GM12878 (cell line): ENCODE measurements around the gene AGAP1. TPM values are rescaled to one million over a fixed set of nuclear protein-coding genes. Genes with fewer than 3 reads are reported as not detected.

Experiments
- ATAC-seq: fragments of 200-7000 bp; cut with Tn5 transposase; 3 replicates; pipeline ENCODE4 v1.9.1; 2020; ENCODE audit warnings: mild to moderate bottlenecking, moderate library complexity
- BruUV-seq: library from RNA; stranded (reverse); fragments of 400-500 nt; replicated peaks from 2 replicates; lab custom pipeline; 2021; lab: Mats Ljungman, UMichigan
- CTCF ChIA-PET: fragments of 300-600 bp; sonication (Branson Sonifier 250); formaldehyde crosslinking; extraction: SDS; loops from one replicate; lab custom pipeline; 2021; ENCODE audit warnings: inconsistent platforms; lab: Yijun Ruan, JAX
- POLR2A ChIA-PET: fragments of 350-600 bp; formaldehyde crosslinking; extraction: SDS; loops from one replicate; lab custom pipeline; 2021; ENCODE audit warnings: inconsistent platforms; lab: Charles Lee
- RAD21 ChIA-PET: fragments of 300-600 bp; sonication (Branson Sonifier 250); formaldehyde crosslinking; loops from one replicate; lab custom pipeline; 2023; ENCODE audit warnings: antibody characterized with exemption; ENCODE audit not compliant: unreplicated experiment; lab: Charles Lee
- SMC1A ChIA-PET: fragments of 300-600 bp; sonication (Branson Sonifier 250); formaldehyde crosslinking; loops from one replicate; lab custom pipeline; 2023; ENCODE audit not compliant: unreplicated experiment, uncharacterized antibody; lab: Charles Lee
- DNase-seq: peaks from one replicate; pipeline ENCODE4 v3.0.0-alpha.2; 2011; ENCODE audit warnings: low read depth, low spot score
- FAIRE-seq: peaks from 3 replicates; lab custom pipeline; 2011; peaks lifted over from hg19 to GRCh38; lab: Jason Lieb, UNC
- H2AFZ ChIP-seq: 2 replicates; pipeline ENCODE4 v1.6.0; 2011; ENCODE audit warnings: low read depth, low read length, control low read depth; ENCODE audit not compliant: control insufficient read depth
- H3K27ac ChIP-seq: 2 replicates; pipeline ENCODE4 v1.5.1; 2011; ENCODE audit warnings: control low read depth; ENCODE audit not compliant: control insufficient read depth, insufficient read depth
- H3K27me3 ChIP-seq, 2 experiments: replicated peaks in 1 of 2; 2 replicates each; pipeline versions ENCODE4 v1.6.0 to v1.6.1; 2011; ENCODE audit warnings: low read length in 1 of 2; ENCODE audit not compliant: control insufficient read depth in 2 of 2, insufficient read depth in 2 of 2
- H3K36me3 ChIP-seq, 2 experiments: 2 replicates each; pipeline ENCODE4 v1.5.1; 2011; ENCODE audit warnings: low read length in 1 of 2; ENCODE audit not compliant: control insufficient read depth in 2 of 2, insufficient read depth in 2 of 2
- H3K4me1 ChIP-seq: 2 replicates; pipeline ENCODE4 v1.6.1; 2011; ENCODE audit warnings: mild to moderate bottlenecking, low read length, moderate library complexity, mixed read lengths; ENCODE audit not compliant: control insufficient read depth, insufficient read depth
- H3K4me2 ChIP-seq: 2 replicates; pipeline ENCODE4 v1.6.0; 2011; ENCODE audit warnings: control low read depth; ENCODE audit not compliant: control insufficient read depth, insufficient read depth
- H3K4me3 ChIP-seq: fragments of 200-600 bp; sonication (generic); 2 replicates; pipeline ENCODE4 v1.5.1; 2016
- H3K79me2 ChIP-seq: 2 replicates; pipeline ENCODE4 v1.6.0; 2011; ENCODE audit warnings: low read length; ENCODE audit not compliant: control insufficient read depth, insufficient read depth
- H3K9ac ChIP-seq: 2 replicates; pipeline ENCODE4 v1.8.0; 2011; ENCODE audit warnings: low read length, control low read depth, mixed read lengths; ENCODE audit not compliant: control insufficient read depth, insufficient read depth
- H3K9me3 ChIP-seq: replicated peaks from 3 replicates; pipeline ENCODE4 v1.5.1; 2011; ENCODE audit warnings: mild to moderate bottlenecking, low read length; ENCODE audit not compliant: control insufficient read depth, insufficient read depth
- H4K20me1 ChIP-seq: 2 replicates; pipeline ENCODE4 v1.6.0; 2011; ENCODE audit not compliant: control insufficient read depth, insufficient read depth
- CBX3 ChIP-seq: fragments of 200-600 bp; sonication (generic); IDR thresholded peaks from 2 replicates; pipeline ENCODE4 v1.6.1; 2016; ENCODE audit warnings: low read depth, borderline replicate concordance
- IRF4 ChIP-seq: IDR thresholded peaks from 2 replicates; pipeline ENCODE4 v1.6.1; 2011; ENCODE audit warnings: low read depth, low read length
- JUND ChIP-seq: IDR thresholded peaks from 2 replicates; pipeline ENCODE4 v1.6.1; 2012; ENCODE audit warnings: low read depth, mild to moderate bottlenecking, low read length, improper control_type of control experiment, moderate library complexity
- MTA3 ChIP-seq: IDR thresholded peaks from 2 replicates; pipeline ENCODE4 v1.6.1; 2012; ENCODE audit warnings: low read length, inconsistent platforms, borderline replicate concordance
- NFXL1 ChIP-seq: fragments of 450-650 bp; IDR thresholded peaks from 2 replicates; pipeline ENCODE4 v1.6.1; 2017; ENCODE audit warnings: antibody characterized with exemption, mild to moderate bottlenecking, borderline replicate concordance
- NR2F1 ChIP-seq: fragments of 450-650 bp; conservative IDR thresholded peaks from 2 replicates; pipeline ENCODE4 v1.6.1; 2017; ENCODE audit warnings: mild to moderate bottlenecking
- RUNX3 ChIP-seq: IDR thresholded peaks from 2 replicates; pipeline ENCODE4 v1.6.1; 2012; ENCODE audit warnings: low read length, inconsistent platforms
- YY1 ChIP-seq: IDR thresholded peaks from 2 replicates; pipeline ENCODE4 v1.6.1; 2011; ENCODE audit warnings: low read depth, mild to moderate bottlenecking, low read length
- ZNF217 ChIP-seq: fragments of 450-650 bp; IDR thresholded peaks from 2 replicates; pipeline ENCODE4 v1.6.1; 2017; ENCODE audit warnings: antibody characterized with exemption, mild to moderate bottlenecking
- WGBS: methylation state at CpG from one replicate; pipeline ENCODE4 v1.1.6; 2016; ENCODE audit warnings: low lambda C conversion rate; ENCODE audit not compliant: insufficient replicate concordance, insufficient coverage; ENCODE audit errors: missing lambda C conversion rate; 5-methylcytosine and 5-hydroxymethylcytosine counted together
- in situ Hi-C: fragments of 300-500 bp; cut with MboI; formaldehyde crosslinking; loops from 9 replicates; pipeline ENCODE4 v1.14.3; 2018; ENCODE audit warnings: mixed read lengths
- intact Hi-C: fragments of 100-400 bp; cut with micrococcal nuclease; formaldehyde crosslinking; loops from one replicate; pipeline ENCODE4 v1.14.2; 2022; ENCODE audit not compliant: unreplicated experiment
- polyA plus RNA-seq, 11 experiments: library from polyadenylated mRNA; depleted of rRNA in 4 of 11; unstranded in 6 of 11; stranded (reverse) in 5 of 11; fragments of >200 nt; fragmentation: Nextera tagmentation in 4 of 11; fragmentation: Illumina TruSeq in 1 of 11; extraction: Ambion mirVana in 4 of 11; extraction: Trizol in 1 of 11; gene quantifications; 1 replicate in 1 of 11; 2 replicates in 10 of 11; pipeline versions ENCODE4 v1.2.1 to v1.2.3, GENCODE V29; 2011 to 2016; ENCODE audit warnings: inconsistent platforms in 2 of 11, missing spikeins in 2 of 11, low read depth in 1 of 11
- total RNA-seq, 4 experiments: library from RNA; depleted of rRNA in 3 of 4; stranded (reverse); fragments of >200 nt in 3 of 4; fragmentation: Illumina TruSeq in 1 of 4; extraction: Trizol in 1 of 4; gene quantifications; 2 replicates each; pipeline versions ENCODE4 v1.2.1 to v1.2.3, GENCODE V29; 2013 to 2021
- TF ChIP-seq, protein P1 (sequence below): fragments of 450-650 bp; IDR thresholded peaks from 2 replicates; pipeline ENCODE4 v1.6.1; 2016; ENCODE audit warnings: mild to moderate bottlenecking
- TF ChIP-seq, protein P2 (sequence below): IDR thresholded peaks from 2 replicates; pipeline ENCODE4 v1.6.1; 2011; ENCODE audit warnings: low read depth, mild to moderate bottlenecking, low read length, moderate library complexity, borderline replicate concordance; ENCODE audit errors: extremely low read depth
- TF ChIP-seq, protein P3 (sequence below): IDR thresholded peaks from 2 replicates; pipeline ENCODE4 v1.6.1; 2011; ENCODE audit warnings: borderline replicate concordance, low read depth, mild to moderate bottlenecking, moderate library complexity, mixed read lengths, low read length; ENCODE audit not compliant: insufficient read depth; ENCODE audit errors: extremely low read length
- TF ChIP-seq, protein P4 (sequence below): fragments of 450-650 bp; formaldehyde crosslinking; IDR thresholded peaks from 2 replicates; pipeline ENCODE4 v1.5.0; 2022; ENCODE audit warnings: mild to moderate bottlenecking, missing genetic modification characterization
- TF ChIP-seq, protein P5 (sequence below): IDR thresholded peaks from 2 replicates; pipeline ENCODE4 v1.6.1; 2012; ENCODE audit warnings: low read depth, low read length, improper control_type of control experiment

AGAP1 gene
- total and polyA plus RNA-seq, 10 of the 15 experiments (the other 5 are each of a cell fraction or from before 2014, with no cell fraction given) = 0.05 to 0.15 (median 0.06) TPM; not detected in 7

DNA sequence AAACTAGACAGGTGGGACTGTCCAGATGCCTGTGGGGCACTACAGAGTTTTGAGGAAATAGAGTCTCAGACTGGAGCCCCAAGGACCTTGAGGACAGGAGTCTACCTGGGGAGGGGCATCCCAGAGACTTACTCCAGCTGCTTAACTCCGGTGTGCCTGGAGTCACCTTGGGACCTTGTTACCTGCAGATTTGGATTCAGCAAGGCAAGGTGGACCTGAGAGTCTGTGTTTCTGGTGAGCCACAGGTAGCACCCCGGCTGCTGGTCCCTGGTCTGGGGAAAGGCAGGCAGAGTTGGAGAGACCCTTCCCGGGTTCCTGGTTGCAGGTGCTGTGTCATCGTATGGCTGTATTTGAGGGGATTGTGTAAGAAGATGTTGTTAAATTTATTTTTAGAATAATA, 102.4 kb downstream of the AGAP1 start:
- Histone ChIP-seq H3K79me2 (no peaks in the 10 kb centered on the region), H3K36me3 (no peaks in the 10 kb centered on the region), H3K4me1 (no peaks in the 10 kb centered on the region), H3K9ac (no peak overlapping the region), H4K20me1 (no peaks in the 10 kb centered on the region), H3K27me3 (no peaks in the 10 kb centered on the region), H3K4me2 (no peak overlapping the region), H3K27ac (no peak overlapping the region), H3K4me3 (no peak overlapping the region), H3K9me3 (no peaks in the 10 kb centered on the region), H2AFZ (no peak overlapping the region)
- 42% methylated on average over 4 of the region's 4 CpGs for WGBS
- TF ChIP-seq, protein P1, sequence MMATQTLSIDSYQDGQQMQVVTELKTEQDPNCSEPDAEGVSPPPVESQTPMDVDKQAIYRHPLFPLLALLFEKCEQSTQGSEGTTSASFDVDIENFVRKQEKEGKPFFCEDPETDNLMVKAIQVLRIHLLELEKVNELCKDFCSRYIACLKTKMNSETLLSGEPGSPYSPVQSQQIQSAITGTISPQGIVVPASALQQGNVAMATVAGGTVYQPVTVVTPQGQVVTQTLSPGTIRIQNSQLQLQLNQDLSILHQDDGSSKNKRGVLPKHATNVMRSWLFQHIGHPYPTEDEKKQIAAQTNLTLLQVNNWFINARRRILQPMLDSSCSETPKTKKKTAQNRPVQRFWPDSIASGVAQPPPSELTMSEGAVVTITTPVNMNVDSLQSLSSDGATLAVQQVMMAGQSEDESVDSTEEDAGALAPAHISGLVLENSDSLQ = no peak
- TF ChIP-seq ZNF217 (no peak), JUND (no peak), NR2F1 (no peak), CBX3 (no peak), MTA3 (no peak), IRF4 (no peak), NFXL1 (no peak), YY1 (no peak), RUNX3 (no peak)
- TF ChIP-seq, protein P2, sequence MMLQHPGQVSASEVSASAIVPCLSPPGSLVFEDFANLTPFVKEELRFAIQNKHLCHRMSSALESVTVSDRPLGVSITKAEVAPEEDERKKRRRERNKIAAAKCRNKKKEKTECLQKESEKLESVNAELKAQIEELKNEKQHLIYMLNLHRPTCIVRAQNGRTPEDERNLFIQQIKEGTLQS = no peak
- TF ChIP-seq, protein P3, sequence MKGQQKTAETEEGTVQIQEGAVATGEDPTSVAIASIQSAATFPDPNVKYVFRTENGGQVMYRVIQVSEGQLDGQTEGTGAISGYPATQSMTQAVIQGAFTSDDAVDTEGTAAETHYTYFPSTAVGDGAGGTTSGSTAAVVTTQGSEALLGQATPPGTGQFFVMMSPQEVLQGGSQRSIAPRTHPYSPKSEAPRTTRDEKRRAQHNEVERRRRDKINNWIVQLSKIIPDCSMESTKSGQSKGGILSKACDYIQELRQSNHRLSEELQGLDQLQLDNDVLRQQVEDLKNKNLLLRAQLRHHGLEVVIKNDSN = no peak
- TF ChIP-seq, protein P4, sequence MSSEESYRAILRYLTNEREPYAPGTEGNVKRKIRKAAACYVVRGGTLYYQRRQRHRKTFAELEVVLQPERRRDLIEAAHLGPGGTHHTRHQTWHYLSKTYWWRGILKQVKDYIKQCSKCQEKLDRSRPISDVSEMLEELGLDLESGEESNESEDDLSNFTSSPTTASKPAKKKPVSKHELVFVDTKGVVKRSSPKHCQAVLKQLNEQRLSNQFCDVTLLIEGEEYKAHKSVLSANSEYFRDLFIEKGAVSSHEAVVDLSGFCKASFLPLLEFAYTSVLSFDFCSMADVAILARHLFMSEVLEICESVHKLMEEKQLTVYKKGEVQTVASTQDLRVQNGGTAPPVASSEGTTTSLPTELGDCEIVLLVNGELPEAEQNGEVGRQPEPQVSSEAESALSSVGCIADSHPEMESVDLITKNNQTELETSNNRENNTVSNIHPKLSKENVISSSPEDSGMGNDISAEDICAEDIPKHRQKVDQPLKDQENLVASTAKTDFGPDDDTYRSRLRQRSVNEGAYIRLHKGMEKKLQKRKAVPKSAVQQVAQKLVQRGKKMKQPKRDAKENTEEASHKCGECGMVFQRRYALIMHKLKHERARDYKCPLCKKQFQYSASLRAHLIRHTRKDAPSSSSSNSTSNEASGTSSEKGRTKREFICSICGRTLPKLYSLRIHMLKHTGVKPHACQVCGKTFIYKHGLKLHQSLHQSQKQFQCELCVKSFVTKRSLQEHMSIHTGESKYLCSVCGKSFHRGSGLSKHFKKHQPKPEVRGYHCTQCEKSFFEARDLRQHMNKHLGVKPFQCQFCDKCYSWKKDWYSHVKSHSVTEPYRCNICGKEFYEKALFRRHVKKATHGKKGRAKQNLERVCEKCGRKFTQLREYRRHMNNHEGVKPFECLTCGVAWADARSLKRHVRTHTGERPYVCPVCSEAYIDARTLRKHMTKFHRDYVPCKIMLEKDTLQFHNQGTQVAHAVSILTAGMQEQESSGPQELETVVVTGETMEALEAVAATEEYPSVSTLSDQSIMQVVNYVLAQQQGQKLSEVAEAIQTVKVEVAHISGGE (CRISPR knock-in tag) = no peak
- TF ChIP-seq, protein P5, sequence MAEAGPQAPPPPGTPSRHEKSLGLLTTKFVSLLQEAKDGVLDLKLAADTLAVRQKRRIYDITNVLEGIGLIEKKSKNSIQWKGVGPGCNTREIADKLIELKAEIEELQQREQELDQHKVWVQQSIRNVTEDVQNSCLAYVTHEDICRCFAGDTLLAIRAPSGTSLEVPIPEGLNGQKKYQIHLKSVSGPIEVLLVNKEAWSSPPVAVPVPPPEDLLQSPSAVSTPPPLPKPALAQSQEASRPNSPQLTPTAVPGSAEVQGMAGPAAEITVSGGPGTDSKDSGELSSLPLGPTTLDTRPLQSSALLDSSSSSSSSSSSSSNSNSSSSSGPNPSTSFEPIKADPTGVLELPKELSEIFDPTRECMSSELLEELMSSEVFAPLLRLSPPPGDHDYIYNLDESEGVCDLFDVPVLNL = no peak
- ChIA-PET SMC1A (interaction anchor here (1.2 kb wide), 1 partner anchor 150 kb away, joined by 5 read pairs; no protein-coding TSS in a partner anchor), RAD21 (interaction anchor here (2.7 kb wide), 1 partner anchor 150 kb away, joined by 22 read pairs; no protein-coding TSS in a partner anchor), POLR2A (no interaction called here), CTCF (interaction anchor here (1.3 to 3.9 kb wide), 4 partner anchors 24 to 485 kb away, joined by 3 to 36 read pairs (median 4); no protein-coding TSS in a partner anchor)
- DNase-seq (no peak), ATAC-seq (no peak), FAIRE-seq (no peak)
- in situ Hi-C loops = no loop called here
- BruUV-seq = no TSS peak
- intact Hi-C loops = no loop called here
